ENCODE measurements around the gene SEPSECS.

DNA sequence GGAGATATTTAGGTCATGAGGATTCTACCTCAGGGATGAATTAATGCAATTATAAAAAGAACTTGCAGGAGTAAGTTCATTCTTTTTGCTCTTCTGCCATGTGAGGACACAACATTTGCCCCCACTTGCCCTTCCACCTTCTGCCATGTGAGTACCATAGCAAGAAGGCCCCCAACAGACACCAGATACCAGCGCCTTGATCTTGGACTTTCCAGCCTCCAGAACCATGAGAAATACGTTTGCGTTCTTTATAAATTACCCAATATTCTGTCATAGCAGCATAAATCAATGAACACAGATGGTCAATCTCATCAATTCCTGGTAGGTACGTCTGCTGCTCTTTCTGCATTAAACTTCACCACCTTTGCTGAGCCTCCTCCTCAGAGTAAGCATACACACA, 5.7 kb upstream of the SEPSECS start:
- TF ChIP-seq, protein P1, sequence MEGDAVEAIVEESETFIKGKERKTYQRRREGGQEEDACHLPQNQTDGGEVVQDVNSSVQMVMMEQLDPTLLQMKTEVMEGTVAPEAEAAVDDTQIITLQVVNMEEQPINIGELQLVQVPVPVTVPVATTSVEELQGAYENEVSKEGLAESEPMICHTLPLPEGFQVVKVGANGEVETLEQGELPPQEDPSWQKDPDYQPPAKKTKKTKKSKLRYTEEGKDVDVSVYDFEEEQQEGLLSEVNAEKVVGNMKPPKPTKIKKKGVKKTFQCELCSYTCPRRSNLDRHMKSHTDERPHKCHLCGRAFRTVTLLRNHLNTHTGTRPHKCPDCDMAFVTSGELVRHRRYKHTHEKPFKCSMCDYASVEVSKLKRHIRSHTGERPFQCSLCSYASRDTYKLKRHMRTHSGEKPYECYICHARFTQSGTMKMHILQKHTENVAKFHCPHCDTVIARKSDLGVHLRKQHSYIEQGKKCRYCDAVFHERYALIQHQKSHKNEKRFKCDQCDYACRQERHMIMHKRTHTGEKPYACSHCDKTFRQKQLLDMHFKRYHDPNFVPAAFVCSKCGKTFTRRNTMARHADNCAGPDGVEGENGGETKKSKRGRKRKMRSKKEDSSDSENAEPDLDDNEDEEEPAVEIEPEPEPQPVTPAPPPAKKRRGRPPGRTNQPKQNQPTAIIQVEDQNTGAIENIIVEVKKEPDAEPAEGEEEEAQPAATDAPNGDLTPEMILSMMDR (IDR thresholded peaks at IDR 0.05): no peak
- TF ChIP-seq POLR2A (IDR thresholded peaks at IDR 0.05): no peak

All from Peyer's patch (tissue), 4 donors.